HepG2 (cell line): ENCODE measurements around the gene B4GALT1. TPM values are rescaled to one million over a fixed set of nuclear protein-coding genes. Genes with fewer than 3 reads are reported as not detected.
A peak's percentile ranks its signal among the peaks of the same experiment; 100 is the strongest.

Experiments
- ATAC-seq: fragments of 200-7000 bp; cut with Tn5 transposase; 3 replicates; pipeline ENCODE4 v1.9.1; 2020; ENCODE audit warnings: mild to moderate bottlenecking, moderate library complexity
- BruUV-seq: library from RNA; stranded (reverse); fragments of 400-500 nt; replicated peaks from 2 replicates; lab custom pipeline; 2021; lab: Mats Ljungman, UMichigan
- CTCF ChIA-PET: fragments of 300-600 bp; formaldehyde crosslinking; extraction: SDS; loops from one replicate; lab custom pipeline; 2021; ENCODE audit warnings: low total read pairs, inconsistent platforms, low intra/inter-chr PET ratio; lab: Yijun Ruan, JAX
- POLR2A ChIA-PET: fragments of 350-600 bp; sonication (Branson Sonifier 250); formaldehyde crosslinking; loops from one replicate; lab custom pipeline; 2020; ENCODE audit warnings: antibody characterized with exemption, inconsistent platforms; lab: Yijun Ruan, JAX
- DNase-seq: peaks from one replicate; pipeline ENCODE4 v3.0.0-alpha.2; 2015; ENCODE audit warnings: low spot score
- FAIRE-seq: peaks from 3 replicates; lab custom pipeline; 2011; peaks lifted over from hg19 to GRCh38; lab: Jason Lieb, UNC
- H2AFZ ChIP-seq: one replicate; pipeline ENCODE4 v1.6.1; 2011; ENCODE audit warnings: low read length, inconsistent platforms
- H3K27ac ChIP-seq: fragments of 300-600 bp; 3 replicates; pipeline ENCODE4 v1.8.0; 2011; ENCODE audit warnings: mixed run types, mild to moderate bottlenecking, mixed read lengths, low read length, inconsistent platforms; ENCODE audit not compliant: insufficient read depth; ENCODE audit errors: extremely low read length
- H3K27me3 ChIP-seq, 2 experiments: fragments of 200-600 bp in 1 of 2; 2 replicates in 1 of 2; 3 replicates in 1 of 2; pipeline versions ENCODE4 v1.6.0 to v1.8.0; 2011; ENCODE audit warnings: low read length in 2 of 2, mild to moderate bottlenecking in 2 of 2, moderate library complexity in 2 of 2, inconsistent platforms in 1 of 2; ENCODE audit not compliant: insufficient read depth in 2 of 2, control insufficient read depth in 1 of 2
- H3K36me3 ChIP-seq, 2 experiments: fragments of 200-600 bp in 1 of 2; replicated peaks in 1 of 2; 2 replicates in 1 of 2; 3 replicates in 1 of 2; pipeline versions ENCODE4 v1.5.1 to v1.8.0; 2011; ENCODE audit warnings: low read length in 2 of 2, inconsistent platforms in 1 of 2; ENCODE audit not compliant: insufficient read depth in 2 of 2, control insufficient read depth in 1 of 2
- H3K4me1 ChIP-seq: 2 replicates; pipeline ENCODE4 v1.5.1; 2012; ENCODE audit warnings: low read length, inconsistent platforms; ENCODE audit not compliant: insufficient read depth
- H3K4me2 ChIP-seq: 2 replicates; pipeline ENCODE4 v1.6.0; 2011; ENCODE audit warnings: low read depth, low read length, inconsistent platforms
- H3K4me3 ChIP-seq, 3 experiments: fragments of 200-600 bp in 1 of 3; sonication (generic), shearing (Covaris generic) in 1 of 3; replicated peaks in 1 of 3; 2 replicates each; pipeline ENCODE4 v1.5.1; 2011 to 2016; ENCODE audit warnings: low read length in 3 of 3, inconsistent platforms in 2 of 3, low read depth in 2 of 3, mild to moderate bottlenecking in 2 of 3, control low read depth in 1 of 3, mixed read lengths in 1 of 3; ENCODE audit not compliant: insufficient read depth in 1 of 3
- H3K79me2 ChIP-seq: one replicate; pipeline ENCODE4 v1.6.1; 2011; ENCODE audit warnings: low read length, inconsistent platforms; ENCODE audit not compliant: insufficient read depth
- H3K9ac ChIP-seq: 2 replicates; pipeline ENCODE4 v1.6.0; 2011; ENCODE audit warnings: mild to moderate bottlenecking, low read depth, low read length, inconsistent platforms; ENCODE audit not compliant: insufficient read depth
- H3K9me3 ChIP-seq: 2 replicates; pipeline ENCODE4 v1.5.1; 2012; ENCODE audit warnings: mild to moderate bottlenecking, low read length
- H4K20me1 ChIP-seq: 2 replicates; pipeline ENCODE4 v1.6.0; 2011; ENCODE audit warnings: inconsistent platforms, mild to moderate bottlenecking, low read length, moderate library complexity; ENCODE audit not compliant: insufficient read depth
- FOXK1 ChIP-seq: sonication (generic); formaldehyde crosslinking; IDR thresholded peaks from 2 replicates; pipeline ENCODE4 v1.4.0; 2020; ENCODE audit warnings: low read depth, missing genetic modification reagents, borderline replicate concordance
- GATAD2A ChIP-seq: IDR thresholded peaks from 2 replicates; pipeline ENCODE4 v1.6.1; 2016
- HMG20B ChIP-seq: conservative IDR thresholded peaks from 2 replicates; pipeline ENCODE4 v1.6.1; 2016; ENCODE audit warnings: missing genetic modification reagents, missing compliant biosample characterization
- KAT2B ChIP-seq: fragments of 150-350 bp; IDR thresholded peaks from 2 replicates; pipeline ENCODE4 v1.6.1; 2014; ENCODE audit warnings: low read depth, low read length, borderline replicate concordance
- PHF21A ChIP-seq: sonication (generic); formaldehyde crosslinking; IDR thresholded peaks from 2 replicates; pipeline ENCODE4 v1.5.0; 2020; ENCODE audit warnings: mild to moderate bottlenecking, missing genetic modification reagents
- SYNCRIP ChIP-seq: fragments of 200-400 bp; formaldehyde crosslinking; IDR thresholded peaks from 2 replicates; pipeline ENCODE4 v1.6.1; 2018; ENCODE audit warnings: mild to moderate bottlenecking, low read depth, low read length; ENCODE audit not compliant: insufficient read depth
- ZFYVE20 ChIP-seq: sonication (generic); formaldehyde crosslinking; IDR thresholded peaks from 2 replicates; pipeline ENCODE4 v1.8.0; 2023; ENCODE audit warnings: low read depth, mild to moderate bottlenecking, moderate library complexity, missing genetic modification reagents, borderline replicate concordance
- ZNF329 ChIP-seq: sonication (generic); formaldehyde crosslinking; IDR thresholded peaks from 2 replicates; pipeline ENCODE4 v1.9.0; 2021; ENCODE audit warnings: low read depth, mild to moderate bottlenecking, missing genetic modification reagents
- WGBS: methylation state at CpG from one replicate; pipeline ENCODE4 v1.1.6; 2017; ENCODE audit warnings: low lambda C conversion rate; 5-methylcytosine and 5-hydroxymethylcytosine counted together
- in situ Hi-C: cut with HindIII; loops from 2 replicates; pipeline ENCODE4 v1.10.0; 2017; ENCODE audit warnings: low pct_unique_long_range_greater_than_20kb; ENCODE audit not compliant: extremely low pct_ligation_motif_present
- intact Hi-C: fragments of 100-400 bp; cut with micrococcal nuclease; formaldehyde crosslinking; loops from one replicate; pipeline ENCODE4 v1.10.0; 2022; ENCODE audit not compliant: unreplicated experiment
- polyA plus RNA-seq, 8 experiments: library from polyadenylated mRNA; depleted of rRNA in 3 of 8; stranded (reverse) in 7 of 8; unstranded in 1 of 8; fragments of >200 nt; fragmentation: Illumina TruSeq in 4 of 8; extraction: Trizol in 4 of 8; gene quantifications; 2 replicates each; pipeline versions ENCODE4 v1.2.1 to v1.2.3, GENCODE V29; 2011 to 2016; ENCODE audit warnings: low read depth in 4 of 8, missing spikeins in 1 of 8, mixed read lengths in 1 of 8; ENCODE audit not compliant: insufficient read depth in 1 of 8
- total RNA-seq, 5 experiments: library from RNA; depleted of rRNA; stranded (reverse); fragments of >200 nt; fragmentation: Illumina TruSeq; extraction: Trizol; gene quantifications; 2 replicates each; pipeline ENCODE4 v1.2.3, GENCODE V29; 2016; ENCODE audit warnings: low read depth in 1 of 5
- TF ChIP-seq, protein P1 (sequence below): sonication (generic); formaldehyde crosslinking; IDR thresholded peaks from 2 replicates; pipeline ENCODE4 v1.8.0; 2022; ENCODE audit warnings: missing genetic modification reagents, low read depth, mild to moderate bottlenecking, borderline replicate concordance
- TF ChIP-seq, protein P2 (sequence below): sonication (generic); formaldehyde crosslinking; conservative IDR thresholded peaks from 2 replicates; pipeline ENCODE4 v1.4.0; 2020; ENCODE audit warnings: mild to moderate bottlenecking, missing genetic modification reagents, moderate library complexity
- TF ChIP-seq, protein P3 (sequence below), 2 experiments: IDR thresholded peaks; 2 replicates each; pipeline ENCODE4 v1.6.1; 2011 to 2012; ENCODE audit warnings: low read length in 2 of 2, borderline replicate concordance in 1 of 2, low read depth in 1 of 2, mild to moderate bottlenecking in 1 of 2, moderate library complexity in 1 of 2
- TF ChIP-seq, protein P4 (sequence below): sonication (generic); formaldehyde crosslinking; IDR thresholded peaks from 2 replicates; pipeline ENCODE4 v1.5.0; 2020; ENCODE audit warnings: missing genetic modification reagents, mild to moderate bottlenecking, borderline replicate concordance
- TF ChIP-seq, protein P5 (sequence below): sonication (generic); formaldehyde crosslinking; IDR thresholded peaks from 2 replicates; pipeline ENCODE4 v1.5.0; 2020; ENCODE audit warnings: mild to moderate bottlenecking, low read depth, missing genetic modification reagents, borderline replicate concordance

Gene B4GALT1
- total and polyA plus RNA-seq, 2 of the 13 experiments (the other 11 are each of a cell fraction or from before 2014, with no cell fraction given), result 15.7 to 33.5 TPM

DNA sequence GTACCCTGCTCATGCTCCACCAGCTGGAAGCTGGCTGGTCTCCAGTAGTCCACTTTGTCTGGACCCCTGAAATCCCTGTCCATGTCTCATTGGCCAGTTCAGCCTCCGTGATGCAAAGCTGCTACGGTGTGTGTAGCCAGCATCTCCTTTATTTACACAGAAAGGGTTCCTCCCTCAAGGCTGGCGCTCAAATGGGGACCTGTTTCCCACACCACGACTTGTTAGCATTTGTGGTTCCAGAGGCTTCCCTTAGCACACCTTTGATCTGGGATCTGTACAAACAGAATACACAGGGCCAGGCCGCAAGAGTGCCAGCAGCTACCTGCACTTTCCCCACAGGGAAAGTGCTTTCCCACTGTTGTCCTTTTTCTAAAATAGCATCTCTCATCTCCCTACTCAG lies 85.0 kb downstream of the B4GALT1 start:
- ATAC-seq, result peak; percentile 84
- H3K9ac ChIP-seq, result no peak overlapping the region
- no peaks in the 10 kb centered on the region for H3K79me2 ChIP-seq
- intact Hi-C loops (no loop called here), in situ Hi-C loops (loop anchor here (5.0 kb wide), 1 partner anchor 145 kb away; no protein-coding TSS in a partner anchor)
- peak; percentile 77 for FAIRE-seq
- no peak overlapping the region for H2AFZ ChIP-seq
- H3K9me3 ChIP-seq, result no peaks in the 10 kb centered on the region
- no peaks in the 10 kb centered on the region for H3K36me3 ChIP-seq
- H3K4me2 ChIP-seq, result peak overlapping the region; percentile 74
- H4K20me1 ChIP-seq, result no peaks in the 10 kb centered on the region
- WGBS, result 0% methylated on average over 4 of the region's 5 CpGs
- no peak overlapping the region; a peak in 1 of 6 replicates for H3K4me3 ChIP-seq
- peak; percentile 81 for DNase-seq
- BruUV-seq, result no TSS peak
- CTCF ChIA-PET, result interaction anchor here (3.2 to 3.4 kb wide), 2 partner anchors 89 to 143 kb away, joined by 13 to 80 read pairs; no protein-coding TSS in a partner anchor
- POLR2A ChIA-PET, result no interaction called here
- H3K4me1 ChIP-seq, result peaks cover 32% of the 10 kb centered on the region
- H3K27ac ChIP-seq, result no peak overlapping the region
- H3K27me3 ChIP-seq, result no peaks in the 10 kb centered on the region
- TF ChIP-seq, protein P1, sequence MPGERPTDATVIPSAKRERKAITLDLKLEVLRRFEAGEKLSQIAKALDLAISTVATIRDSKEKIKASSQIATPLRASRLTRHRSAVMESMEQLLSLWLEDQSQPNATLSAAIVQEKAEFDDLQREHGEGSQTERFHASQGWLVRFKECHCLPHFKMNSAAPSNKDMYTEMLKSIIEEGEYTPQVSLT, result no peak
- TF ChIP-seq SYNCRIP, result no peak
- TF ChIP-seq HMG20B, result 0 out of 2 replicates have a peak, but pooled peaks have one; percentile 20
- no peak for TF ChIP-seq FOXK1 (CRISPR knock-in tag)
- TF ChIP-seq ZFYVE20 (CRISPR knock-in tag), result no peak
- TF ChIP-seq ZNF329 (CRISPR knock-in tag), result no peak
- no peak for TF ChIP-seq KAT2B
- TF ChIP-seq, protein P2, sequence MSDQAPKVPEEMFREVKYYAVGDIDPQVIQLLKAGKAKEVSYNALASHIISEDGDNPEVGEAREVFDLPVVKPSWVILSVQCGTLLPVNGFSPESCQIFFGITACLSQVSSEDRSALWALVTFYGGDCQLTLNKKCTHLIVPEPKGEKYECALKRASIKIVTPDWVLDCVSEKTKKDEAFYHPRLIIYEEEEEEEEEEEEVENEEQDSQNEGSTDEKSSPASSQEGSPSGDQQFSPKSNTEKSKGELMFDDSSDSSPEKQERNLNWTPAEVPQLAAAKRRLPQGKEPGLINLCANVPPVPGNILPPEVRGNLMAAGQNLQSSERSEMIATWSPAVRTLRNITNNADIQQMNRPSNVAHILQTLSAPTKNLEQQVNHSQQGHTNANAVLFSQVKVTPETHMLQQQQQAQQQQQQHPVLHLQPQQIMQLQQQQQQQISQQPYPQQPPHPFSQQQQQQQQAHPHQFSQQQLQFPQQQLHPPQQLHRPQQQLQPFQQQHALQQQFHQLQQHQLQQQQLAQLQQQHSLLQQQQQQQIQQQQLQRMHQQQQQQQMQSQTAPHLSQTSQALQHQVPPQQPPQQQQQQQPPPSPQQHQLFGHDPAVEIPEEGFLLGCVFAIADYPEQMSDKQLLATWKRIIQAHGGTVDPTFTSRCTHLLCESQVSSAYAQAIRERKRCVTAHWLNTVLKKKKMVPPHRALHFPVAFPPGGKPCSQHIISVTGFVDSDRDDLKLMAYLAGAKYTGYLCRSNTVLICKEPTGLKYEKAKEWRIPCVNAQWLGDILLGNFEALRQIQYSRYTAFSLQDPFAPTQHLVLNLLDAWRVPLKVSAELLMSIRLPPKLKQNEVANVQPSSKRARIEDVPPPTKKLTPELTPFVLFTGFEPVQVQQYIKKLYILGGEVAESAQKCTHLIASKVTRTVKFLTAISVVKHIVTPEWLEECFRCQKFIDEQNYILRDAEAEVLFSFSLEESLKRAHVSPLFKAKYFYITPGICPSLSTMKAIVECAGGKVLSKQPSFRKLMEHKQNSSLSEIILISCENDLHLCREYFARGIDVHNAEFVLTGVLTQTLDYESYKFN (CRISPR knock-in tag), result 0 out of 2 replicates have a peak, but pooled peaks have one; percentile 14
- peak; percentile 53; the same call in 1 of the 2 replicates for TF ChIP-seq PHF21A (CRISPR knock-in tag)
- TF ChIP-seq, protein P3, sequence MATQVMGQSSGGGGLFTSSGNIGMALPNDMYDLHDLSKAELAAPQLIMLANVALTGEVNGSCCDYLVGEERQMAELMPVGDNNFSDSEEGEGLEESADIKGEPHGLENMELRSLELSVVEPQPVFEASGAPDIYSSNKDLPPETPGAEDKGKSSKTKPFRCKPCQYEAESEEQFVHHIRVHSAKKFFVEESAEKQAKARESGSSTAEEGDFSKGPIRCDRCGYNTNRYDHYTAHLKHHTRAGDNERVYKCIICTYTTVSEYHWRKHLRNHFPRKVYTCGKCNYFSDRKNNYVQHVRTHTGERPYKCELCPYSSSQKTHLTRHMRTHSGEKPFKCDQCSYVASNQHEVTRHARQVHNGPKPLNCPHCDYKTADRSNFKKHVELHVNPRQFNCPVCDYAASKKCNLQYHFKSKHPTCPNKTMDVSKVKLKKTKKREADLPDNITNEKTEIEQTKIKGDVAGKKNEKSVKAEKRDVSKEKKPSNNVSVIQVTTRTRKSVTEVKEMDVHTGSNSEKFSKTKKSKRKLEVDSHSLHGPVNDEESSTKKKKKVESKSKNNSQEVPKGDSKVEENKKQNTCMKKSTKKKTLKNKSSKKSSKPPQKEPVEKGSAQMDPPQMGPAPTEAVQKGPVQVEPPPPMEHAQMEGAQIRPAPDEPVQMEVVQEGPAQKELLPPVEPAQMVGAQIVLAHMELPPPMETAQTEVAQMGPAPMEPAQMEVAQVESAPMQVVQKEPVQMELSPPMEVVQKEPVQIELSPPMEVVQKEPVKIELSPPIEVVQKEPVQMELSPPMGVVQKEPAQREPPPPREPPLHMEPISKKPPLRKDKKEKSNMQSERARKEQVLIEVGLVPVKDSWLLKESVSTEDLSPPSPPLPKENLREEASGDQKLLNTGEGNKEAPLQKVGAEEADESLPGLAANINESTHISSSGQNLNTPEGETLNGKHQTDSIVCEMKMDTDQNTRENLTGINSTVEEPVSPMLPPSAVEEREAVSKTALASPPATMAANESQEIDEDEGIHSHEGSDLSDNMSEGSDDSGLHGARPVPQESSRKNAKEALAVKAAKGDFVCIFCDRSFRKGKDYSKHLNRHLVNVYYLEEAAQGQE (IDR thresholded peaks at IDR 0.05; ENCODE audit: borderline replicate concordance in 1 of 2, low read depth in 1 of 2, low read length in 2 of 2), result no peak
- TF ChIP-seq, protein P4, sequence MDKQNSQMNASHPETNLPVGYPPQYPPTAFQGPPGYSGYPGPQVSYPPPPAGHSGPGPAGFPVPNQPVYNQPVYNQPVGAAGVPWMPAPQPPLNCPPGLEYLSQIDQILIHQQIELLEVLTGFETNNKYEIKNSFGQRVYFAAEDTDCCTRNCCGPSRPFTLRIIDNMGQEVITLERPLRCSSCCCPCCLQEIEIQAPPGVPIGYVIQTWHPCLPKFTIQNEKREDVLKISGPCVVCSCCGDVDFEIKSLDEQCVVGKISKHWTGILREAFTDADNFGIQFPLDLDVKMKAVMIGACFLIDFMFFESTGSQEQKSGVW (CRISPR knock-in tag), result no peak
- TF ChIP-seq GATAD2A (CRISPR knock-in tag), result peak; percentile 40
- TF ChIP-seq, protein P5, sequence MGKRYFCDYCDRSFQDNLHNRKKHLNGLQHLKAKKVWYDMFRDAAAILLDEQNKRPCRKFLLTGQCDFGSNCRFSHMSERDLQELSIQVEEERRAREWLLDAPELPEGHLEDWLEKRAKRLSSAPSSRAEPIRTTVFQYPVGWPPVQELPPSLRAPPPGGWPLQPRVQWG (CRISPR knock-in tag), result no peak
